Activated effector memory CD4-positive, alpha-beta T cell treated with anti-CD3 and anti-CD28 coated beads, Interleukin-2, amount 50 U/mL, for 16 hours (primary cell): ENCODE data around the gene CHEK2.
"Not testable (repeated sequence)": the region's sequence is repeated elsewhere in the genome, so short reads cannot be mapped to it uniquely, and the experiment has no call there.

Source experiments
- DNase-seq: peaks from one replicate; pipeline ENCODE4 v3.0.0-alpha.2; 2020

Gene CHEK2

GRCh38 chr22:28741785-28742561 is at the start of gene CHEK2, which contains the start of gene HSCB:
Gene CHEK2 (minus strand): TSS chr22:28741820. CDS start chr22:28734721, 7,099 bp downstream.
Gene HSCB (plus strand): TSS chr22:28742039. CDS start chr22:28742096, 57 bp downstream.
- peak; percentile 99 for DNase-seq

- DNase-seq, result no peak
Measured at GRCh38 chr22:28791124-28791523, 49.5 kb upstream of the CHEK2 start.

GRCh38 chr22:28788601-28789000 is 47.0 kb upstream of the CHEK2 start:
- DNase-seq, result no peak

- DNase-seq, result no peak
Measured at GRCh38 chr22:28783786-28784671, 42.4 kb upstream of the CHEK2 start.

GRCh38 chr22:28780296-28780695 is 38.7 kb upstream of the CHEK2 start:
- no peak for DNase-seq

- DNase-seq, result no peak
Measured at GRCh38 chr22:28779833-28780232, 38.2 kb upstream of the CHEK2 start.

GRCh38 chr22:28774378-28774777 is 32.8 kb upstream of the CHEK2 start:
- no peak for DNase-seq

GRCh38 chr22:28773461-28773867 is 31.8 kb upstream of the CHEK2 start:
- DNase-seq, result no peak

GRCh38 chr22:28772633-28773460 is 31.2 kb upstream of the CHEK2 start, which contains the start of gene CCDC117:
Gene CCDC117 (plus strand): TSS chr22:28772695. CDS start chr22:28772850, 155 bp downstream.
- DNase-seq, result peak; percentile 97

- DNase-seq, result no peak
Measured at GRCh38 chr22:28771195-28771791, 29.7 kb upstream of the CHEK2 start.

GRCh38 chr22:28769394-28770085 is 27.9 kb upstream of the CHEK2 start:
- no peak for DNase-seq

- no peak for DNase-seq
Measured at GRCh38 chr22:28768701-28769393, 27.2 kb upstream of the CHEK2 start.

- DNase-seq, result no peak
Measured at GRCh38 chr22:28766628-28767027, 25.0 kb upstream of the CHEK2 start.

- DNase-seq, result not testable (repeated sequence)
Measured at GRCh38 chr22:28762000-28762399, 20.4 kb upstream of the CHEK2 start.

- no peak for DNase-seq
Measured at GRCh38 chr22:28761449-28761755, 19.8 kb upstream of the CHEK2 start.

GRCh38 chr22:28759861-28760560 is 18.4 kb upstream of the CHEK2 start:
- no peak for DNase-seq

- not testable (repeated sequence) for DNase-seq
Measured at GRCh38 chr22:28754512-28754911, 12.9 kb upstream of the CHEK2 start.

- DNase-seq, result no peak
Measured at GRCh38 chr22:28750471-28750881, 8.9 kb upstream of the CHEK2 start.

- no peak for DNase-seq
Measured at GRCh38 chr22:28743852-28744251, 2.2 kb upstream of the CHEK2 start.

- no peak for DNase-seq
Measured at GRCh38 chr22:28742562-28742962, 942 bp upstream of the CHEK2 start.
